GM12873 (cell line): Measurements from ENCODE around the gene BRICD5.

Source experiments
- TF ChIP-seq, protein P1 (sequence below): IDR thresholded peaks from 2 replicates; pipeline ENCODE4 v1.5.1; 2012; ENCODE audit warnings: low read depth, mild to moderate bottlenecking, moderate library complexity, low read length, control low read depth; ENCODE audit not compliant: insufficient read depth; ENCODE audit errors: missing control alignments

Gene BRICD5

GRCh38 chr16:2230376-2230775 lies 19.7 kb upstream of the BRICD5 start:
- TF ChIP-seq, protein P1, sequence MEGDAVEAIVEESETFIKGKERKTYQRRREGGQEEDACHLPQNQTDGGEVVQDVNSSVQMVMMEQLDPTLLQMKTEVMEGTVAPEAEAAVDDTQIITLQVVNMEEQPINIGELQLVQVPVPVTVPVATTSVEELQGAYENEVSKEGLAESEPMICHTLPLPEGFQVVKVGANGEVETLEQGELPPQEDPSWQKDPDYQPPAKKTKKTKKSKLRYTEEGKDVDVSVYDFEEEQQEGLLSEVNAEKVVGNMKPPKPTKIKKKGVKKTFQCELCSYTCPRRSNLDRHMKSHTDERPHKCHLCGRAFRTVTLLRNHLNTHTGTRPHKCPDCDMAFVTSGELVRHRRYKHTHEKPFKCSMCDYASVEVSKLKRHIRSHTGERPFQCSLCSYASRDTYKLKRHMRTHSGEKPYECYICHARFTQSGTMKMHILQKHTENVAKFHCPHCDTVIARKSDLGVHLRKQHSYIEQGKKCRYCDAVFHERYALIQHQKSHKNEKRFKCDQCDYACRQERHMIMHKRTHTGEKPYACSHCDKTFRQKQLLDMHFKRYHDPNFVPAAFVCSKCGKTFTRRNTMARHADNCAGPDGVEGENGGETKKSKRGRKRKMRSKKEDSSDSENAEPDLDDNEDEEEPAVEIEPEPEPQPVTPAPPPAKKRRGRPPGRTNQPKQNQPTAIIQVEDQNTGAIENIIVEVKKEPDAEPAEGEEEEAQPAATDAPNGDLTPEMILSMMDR: no peak

GRCh38 chr16:2229632-2230250 lies 19.1 kb upstream of the BRICD5 start:
- TF ChIP-seq, protein P1: no peak

DNA sequence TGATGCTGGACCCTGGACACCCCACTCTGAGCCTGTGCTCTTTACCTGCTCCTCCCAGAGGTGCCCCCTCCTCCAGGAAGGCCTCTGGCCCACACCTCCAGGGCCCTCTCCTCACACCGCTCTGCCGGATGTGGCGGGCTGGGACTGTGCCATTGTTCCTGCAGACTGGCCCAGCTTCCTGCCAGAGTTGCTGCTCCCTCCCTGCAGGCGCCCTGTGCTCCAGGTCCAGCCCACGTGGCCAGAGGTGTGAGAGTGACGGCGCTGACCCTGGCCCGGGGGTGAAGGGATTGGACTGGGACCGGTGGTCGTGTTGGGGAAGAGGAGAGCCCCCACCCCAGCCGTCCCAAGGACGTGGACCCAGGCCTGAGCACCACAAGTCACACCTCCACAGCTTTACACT lies 18.4 kb upstream of the BRICD5 start:
- TF ChIP-seq, protein P1: no peak

- TF ChIP-seq, protein P1: no peak
Measured at GRCh38 chr16:2228161-2228824, 17.6 kb upstream of the BRICD5 start.

DNA sequence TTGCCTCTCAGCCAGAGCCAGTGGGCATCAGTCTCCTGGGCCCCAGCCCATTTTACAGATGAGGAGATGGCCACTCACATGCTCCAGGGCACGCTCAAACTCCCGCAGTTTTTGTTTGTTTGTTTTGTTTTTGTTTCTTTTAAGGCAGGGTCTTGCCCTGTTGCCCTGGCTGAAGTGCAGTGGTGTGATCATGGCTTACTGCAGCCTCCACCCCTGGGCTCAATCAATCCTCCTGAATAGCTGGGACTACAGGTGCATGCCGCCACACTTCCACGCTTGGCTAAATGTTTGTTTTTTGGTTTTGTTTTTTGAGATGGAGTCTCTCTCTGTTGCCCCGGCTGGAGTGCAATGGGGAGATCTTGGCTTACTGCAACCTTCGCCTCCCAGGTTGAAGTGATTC lies 16.3 kb upstream of the BRICD5 start:
- TF ChIP-seq, protein P1: no peak

- TF ChIP-seq, protein P1: no peak
Measured at GRCh38 chr16:2226245-2226793, 15.7 kb upstream of the BRICD5 start.

DNA sequence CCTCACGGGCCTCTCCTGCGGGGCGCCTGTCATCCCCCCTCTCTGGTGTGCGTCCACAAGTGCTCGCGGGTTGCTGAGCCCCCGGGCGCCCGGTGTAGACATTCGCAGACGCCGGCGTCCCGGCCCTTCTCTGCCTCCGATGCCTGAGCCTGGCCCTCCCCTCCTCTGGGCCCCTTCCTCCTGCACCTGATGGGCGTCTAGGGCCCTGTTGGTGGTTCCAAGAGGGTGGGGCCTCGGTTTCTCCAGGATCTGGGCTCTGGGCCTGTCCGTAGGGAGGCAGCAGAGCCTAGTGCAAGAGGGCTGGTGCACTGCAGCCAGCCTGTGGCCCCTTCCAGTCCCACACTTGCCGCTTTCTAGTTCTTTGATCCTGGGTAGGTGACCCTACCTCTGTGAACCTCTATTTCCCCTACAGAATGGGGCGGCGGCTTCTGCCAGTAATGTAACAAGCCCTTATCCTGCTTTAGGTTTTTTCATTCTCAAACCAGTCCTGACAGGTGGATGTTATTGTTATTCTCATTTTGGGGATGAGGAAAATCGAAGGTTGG lies 13.4 kb upstream of the BRICD5 start:
- TF ChIP-seq, protein P1: peak; percentile 17
